HEK293 (cell line): ENCODE results near the gene RASA3.

Experiments
- CTCF ChIP-seq: fragments of 450-650 bp; formaldehyde crosslinking; IDR thresholded peaks from 2 replicates; pipeline ENCODE4 v1.5.1; 2016; ENCODE audit warnings: missing biosample characterization, missing genetic modification characterization
- TCF7L2 ChIP-seq: IDR thresholded peaks from 2 replicates; pipeline ENCODE4 v1.6.1; 2011; ENCODE audit warnings: low read depth, mild to moderate bottlenecking, inconsistent platforms, low read length, moderate library complexity, borderline replicate concordance
- ZNF138 ChIP-seq: fragments of 450-650 bp; formaldehyde crosslinking; IDR thresholded peaks from 2 replicates; pipeline ENCODE4 v1.5.1; 2016; ENCODE audit warnings: missing biosample characterization, missing genetic modification characterization, borderline replicate concordance
- ZNF184 ChIP-seq: fragments of 450-650 bp; IDR thresholded peaks from 2 replicates; pipeline ENCODE4 v1.5.1; 2018; ENCODE audit warnings: missing biosample characterization, mild to moderate bottlenecking, missing genetic modification characterization
- ZNF311 ChIP-seq: fragments of 450-650 bp; formaldehyde crosslinking; IDR thresholded peaks from 2 replicates; pipeline ENCODE4 v1.5.1; 2017; ENCODE audit warnings: missing biosample characterization, missing genetic modification characterization, borderline replicate concordance
- ZNF449 ChIP-seq: fragments of 450-650 bp; formaldehyde crosslinking; IDR thresholded peaks from 2 replicates; pipeline ENCODE4 v1.5.1; 2017; ENCODE audit warnings: missing biosample characterization, mild to moderate bottlenecking, missing genetic modification characterization, moderate library complexity

GRCh38 chr13:114167426-114167825 lies 35.0 kb upstream of the RASA3 start:
- TF ChIP-seq CTCF (tag by site-specific recombination) (no peak), ZNF449 (tag by site-specific recombination) (no peak), TCF7L2 (no peak), ZNF311 (tag by site-specific recombination) (no peak), ZNF184 (tag by site-specific recombination) (no peak), ZNF138 (no peak)
